ENCODE data around the gene SMARCA5.

DNA sequence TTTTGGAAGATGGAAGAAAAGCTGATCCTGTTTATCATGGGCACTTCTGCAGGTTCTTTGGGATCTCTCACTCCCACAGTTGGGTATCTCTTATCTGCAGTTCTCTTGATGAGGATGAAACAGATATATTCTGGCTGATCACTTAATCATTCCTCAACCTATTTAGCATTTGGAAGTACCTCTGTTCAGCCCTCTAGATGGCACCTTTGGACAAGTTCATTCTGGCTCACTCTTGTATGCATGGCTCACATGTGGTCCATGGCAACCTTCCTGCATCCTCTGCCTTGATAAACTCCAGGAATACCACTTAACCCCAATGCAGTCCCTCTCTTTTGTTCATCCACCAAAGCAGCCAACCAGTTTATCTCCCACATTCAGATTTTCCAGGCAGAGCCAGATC is 74.2 kb downstream of the SMARCA5 start:
- TF ChIP-seq CTCF (IDR thresholded peaks at IDR 0.05) = no peak
- no peak for TF ChIP-seq POLR2A (IDR thresholded peaks at IDR 0.05)

Measured in suprapubic skin (tissue), 3 donors.